AG08396 (cell line): ENCODE data around the gene DPY19L3.
"Not testable (repeated sequence)": the region's sequence is repeated elsewhere in the genome, so short reads cannot be mapped to it uniquely, and the experiment has no call there.

Experiments
- DNase-seq: peaks from one replicate; pipeline ENCODE4 v3.0.0; 2012; ENCODE audit warnings: low spot score, mixed read lengths

The DPY19L3 gene

GRCh38 chr19:32396046-32396652 lies 9.4 kb upstream of the DPY19L3 start:
- no peak for DNase-seq

- DNase-seq, result peak; percentile 78
Observed at GRCh38 chr19:32397671-32398101, 7.9 kb upstream of the DPY19L3 start.

GRCh38 chr19:32401992-32402391 lies 3.6 kb upstream of the DPY19L3 start:
- no peak for DNase-seq

- no peak for DNase-seq
Observed at GRCh38 chr19:32403291-32403995, 2.1 kb upstream of the DPY19L3 start.

- DNase-seq, result no peak
Observed at GRCh38 chr19:32404213-32404932, 1.2 kb upstream of the DPY19L3 start.

- DNase-seq, result peak; percentile 64
Observed at GRCh38 chr19:32404933-32405430, 588 bp upstream of the DPY19L3 start.

- DNase-seq, result no peak
Observed at GRCh38 chr19:32406161-32407003, 812 bp downstream of the DPY19L3 start.

GRCh38 chr19:32407004-32407992 lies 1.7 kb downstream of the DPY19L3 start:
- DNase-seq, result peak; percentile 21

- no peak for DNase-seq
Observed at GRCh38 chr19:32415246-32415645, 9.7 kb downstream of the DPY19L3 start.

GRCh38 chr19:32415669-32416068 lies 10.1 kb downstream of the DPY19L3 start:
- DNase-seq, result no peak

- peak; percentile 33 for DNase-seq
Observed at GRCh38 chr19:32416749-32417456, 11.3 kb downstream of the DPY19L3 start.

GRCh38 chr19:32418155-32418554 lies 12.6 kb downstream of the DPY19L3 start:
- no peak for DNase-seq

- no peak for DNase-seq
Observed at GRCh38 chr19:32421589-32422361, 16.2 kb downstream of the DPY19L3 start.

- no peak for DNase-seq
Observed at GRCh38 chr19:32422435-32422834, 16.9 kb downstream of the DPY19L3 start.

GRCh38 chr19:32423944-32424343 lies 18.4 kb downstream of the DPY19L3 start:
- DNase-seq, result not testable (repeated sequence)

- DNase-seq, result no peak
Observed at GRCh38 chr19:32427536-32427935, 22.0 kb downstream of the DPY19L3 start.

GRCh38 chr19:32436692-32437091 lies 31.1 kb downstream of the DPY19L3 start:
- no peak for DNase-seq

- DNase-seq, result no peak
Observed at GRCh38 chr19:32437096-32437495, 31.5 kb downstream of the DPY19L3 start.

- no peak for DNase-seq
Observed at GRCh38 chr19:32438751-32439150, 33.2 kb downstream of the DPY19L3 start.
